SK-N-SH treated with all-trans-retinoic acid at 6 μM for 48 hours (cell line): ENCODE results near the gene SERGEF.

Experiments used
- ATAC-seq: fragments of 200-7000 bp; cut with Tn5 transposase; 3 replicates; pipeline ENCODE4 v1.9.1; 2020; ENCODE audit warnings: mild to moderate bottlenecking, moderate library complexity
- ARNTL ChIP-seq: fragments of 450-650 bp; formaldehyde crosslinking; IDR thresholded peaks from 2 replicates; pipeline ENCODE4 v1.5.0; 2020; ENCODE audit warnings: low read depth, mild to moderate bottlenecking, moderate library complexity, borderline replicate concordance
- CREB5 ChIP-seq: fragments of 250-450 bp; sonication (Bioruptor Pico); IDR thresholded peaks from 2 replicates; pipeline ENCODE4 v1.5.1; 2020; ENCODE audit warnings: low read depth, mild to moderate bottlenecking, moderate library complexity
- CSDC2 ChIP-seq: fragments of 250-450 bp; sonication (Bioruptor Pico); IDR thresholded peaks from 2 replicates; pipeline ENCODE4 v1.5.0; 2020; ENCODE audit warnings: mild to moderate bottlenecking, moderate library complexity
- CSRNP3 ChIP-seq: fragments of 250-450 bp; sonication (Bioruptor Pico); IDR thresholded peaks from 2 replicates; pipeline ENCODE4 v1.5.1; 2021; ENCODE audit warnings: mild to moderate bottlenecking, moderate library complexity
- ESRRG ChIP-seq: fragments of 250-450 bp; sonication (Bioruptor Pico); IDR thresholded peaks from 2 replicates; pipeline ENCODE4 v1.6.1; 2021; ENCODE audit warnings: mild to moderate bottlenecking
- GLIS3 ChIP-seq: fragments of 250-450 bp; sonication (Bioruptor Pico); IDR thresholded peaks from 2 replicates; pipeline ENCODE4 v1.5.0; 2020; ENCODE audit warnings: mild to moderate bottlenecking, moderate library complexity
- ISL1 ChIP-seq: fragments of 250-450 bp; sonication (Bioruptor Pico); IDR thresholded peaks from 2 replicates; pipeline ENCODE4 v2.1.2; 2022; ENCODE audit warnings: mild to moderate bottlenecking, moderate library complexity
- OSR1 ChIP-seq: fragments of 250-450 bp; sonication (Bioruptor Pico); IDR thresholded peaks from 2 replicates; pipeline ENCODE4 v1.8.0; 2022; ENCODE audit warnings: moderate library complexity, mild to moderate bottlenecking, inconsistent platforms
- PATZ1 ChIP-seq: fragments of 250-450 bp; sonication (Bioruptor Pico); IDR thresholded peaks from 2 replicates; pipeline ENCODE4 v1.8.0; 2020; ENCODE audit warnings: mild to moderate bottlenecking, moderate library complexity, borderline replicate concordance
- POU6F1 ChIP-seq: fragments of 250-450 bp; sonication (Bioruptor Pico); IDR thresholded peaks from 2 replicates; pipeline ENCODE4 v1.8.0; 2021; ENCODE audit warnings: low read depth, mild to moderate bottlenecking, moderate library complexity, borderline replicate concordance
- PPARA ChIP-seq: fragments of 250-450 bp; sonication (Bioruptor Pico); IDR thresholded peaks from 2 replicates; pipeline ENCODE4 v1.5.0; 2020; ENCODE audit warnings: mild to moderate bottlenecking, borderline replicate concordance
- RARB ChIP-seq: fragments of 250-450 bp; sonication (Bioruptor Pico); IDR thresholded peaks from 2 replicates; pipeline ENCODE4 v1.8.0; 2021; ENCODE audit warnings: mild to moderate bottlenecking, moderate library complexity
- SNAI2 ChIP-seq: fragments of 250-450 bp; sonication (Bioruptor Pico); IDR thresholded peaks from 2 replicates; pipeline ENCODE4 v1.5.0; 2020; ENCODE audit warnings: mild to moderate bottlenecking, moderate library complexity
- TCF4 ChIP-seq: fragments of 250-450 bp; sonication (Bioruptor Pico); IDR thresholded peaks from 2 replicates; pipeline ENCODE4 v1.8.0; 2021; ENCODE audit warnings: mild to moderate bottlenecking, moderate library complexity, borderline replicate concordance
- TOX ChIP-seq: fragments of 250-450 bp; sonication (Bioruptor Pico); IDR thresholded peaks from 2 replicates; pipeline ENCODE4 v1.8.0; 2021; ENCODE audit warnings: mild to moderate bottlenecking, moderate library complexity, borderline replicate concordance
- TSHZ2 ChIP-seq: fragments of 250-450 bp; sonication (Bioruptor Pico); IDR thresholded peaks from 2 replicates; pipeline ENCODE4 v1.5.0; 2020; ENCODE audit warnings: mild to moderate bottlenecking, moderate library complexity
- ZC3H10 ChIP-seq: fragments of 250-450 bp; sonication (Bioruptor Pico); IDR thresholded peaks from 2 replicates; pipeline ENCODE4 v1.5.1; 2021; ENCODE audit warnings: mild to moderate bottlenecking, moderate library complexity
- ZFP3 ChIP-seq: fragments of 250-450 bp; sonication (Bioruptor Pico); IDR thresholded peaks from 2 replicates; pipeline ENCODE4 v1.5.0; 2020; ENCODE audit warnings: mild to moderate bottlenecking, moderate library complexity
- ZFP30 ChIP-seq: fragments of 450-650 bp; formaldehyde crosslinking; IDR thresholded peaks from 2 replicates; pipeline ENCODE4 v1.5.0; 2022; ENCODE audit warnings: mild to moderate bottlenecking, moderate library complexity
- ZNF565 ChIP-seq: fragments of 450-650 bp; formaldehyde crosslinking; conservative IDR thresholded peaks from 2 replicates; pipeline ENCODE4 v1.5.0; 2020; ENCODE audit warnings: low read depth, mild to moderate bottlenecking, moderate library complexity
- ZNF70 ChIP-seq: fragments of 450-650 bp; formaldehyde crosslinking; IDR thresholded peaks from 2 replicates; pipeline ENCODE4 v1.5.0; 2020; ENCODE audit warnings: mild to moderate bottlenecking, moderate library complexity
- ZNF8 ChIP-seq: fragments of 450-650 bp; formaldehyde crosslinking; IDR thresholded peaks from 2 replicates; pipeline ENCODE4 v1.5.0; 2020; ENCODE audit warnings: mild to moderate bottlenecking, moderate library complexity

SERGEF gene

GRCh38 chr11:17988465-17988864, 24.4 kb downstream of the SERGEF start:
- TF ChIP-seq CSDC2 (CRISPR knock-in tag) (no peak), ZNF565 (CRISPR knock-in tag) (no peak)
- no peak for ATAC-seq

- TF ChIP-seq GLIS3 (CRISPR knock-in tag) (no peak), CSRNP3 (CRISPR knock-in tag) (no peak), CSDC2 (CRISPR knock-in tag) (no peak), SNAI2 (CRISPR knock-in tag) (no peak), OSR1 (no peak), ARNTL (CRISPR knock-in tag) (no peak), TSHZ2 (CRISPR knock-in tag) (no peak), ISL1 (CRISPR knock-in tag) (no peak), ZNF8 (no peak), POU6F1 (CRISPR knock-in tag) (no peak), PATZ1 (CRISPR knock-in tag) (no peak), ZNF70 (CRISPR knock-in tag) (no peak)
- no peak for ATAC-seq
Measured at GRCh38 chr11:17987826-17988225, 25.0 kb downstream of the SERGEF start.

- peak; percentile 62 for ATAC-seq
- TF ChIP-seq TOX (CRISPR knock-in tag) (no peak), TCF4 (CRISPR knock-in tag) (no peak), TSHZ2 (CRISPR knock-in tag) (no peak), ZNF565 (CRISPR knock-in tag) (no peak), PPARA (CRISPR knock-in tag) (no peak), GLIS3 (CRISPR knock-in tag) (no peak), ZNF8 (no peak), ESRRG (CRISPR knock-in tag) (no peak), ZC3H10 (no peak), PATZ1 (CRISPR knock-in tag) (no peak), OSR1 (no peak), POU6F1 (CRISPR knock-in tag) (no peak), ZFP3 (CRISPR knock-in tag) (no peak), RARB (CRISPR knock-in tag) (no peak), CREB5 (CRISPR knock-in tag) (no peak), ZFP30 (CRISPR knock-in tag) (no peak)
Measured at GRCh38 chr11:17986711-17987220, 26.1 kb downstream of the SERGEF start.
